Measurements from ENCODE around the gene MAST4. TPM values are rescaled to one million over a fixed set of nuclear protein-coding genes. Genes with fewer than 3 reads are reported as not detected.

MAST4 gene
- total and polyA plus RNA-seq, 2 of the 4 experiments (the other 2 are of a cell fraction) = 4.8 to 6.8 TPM

DNA sequence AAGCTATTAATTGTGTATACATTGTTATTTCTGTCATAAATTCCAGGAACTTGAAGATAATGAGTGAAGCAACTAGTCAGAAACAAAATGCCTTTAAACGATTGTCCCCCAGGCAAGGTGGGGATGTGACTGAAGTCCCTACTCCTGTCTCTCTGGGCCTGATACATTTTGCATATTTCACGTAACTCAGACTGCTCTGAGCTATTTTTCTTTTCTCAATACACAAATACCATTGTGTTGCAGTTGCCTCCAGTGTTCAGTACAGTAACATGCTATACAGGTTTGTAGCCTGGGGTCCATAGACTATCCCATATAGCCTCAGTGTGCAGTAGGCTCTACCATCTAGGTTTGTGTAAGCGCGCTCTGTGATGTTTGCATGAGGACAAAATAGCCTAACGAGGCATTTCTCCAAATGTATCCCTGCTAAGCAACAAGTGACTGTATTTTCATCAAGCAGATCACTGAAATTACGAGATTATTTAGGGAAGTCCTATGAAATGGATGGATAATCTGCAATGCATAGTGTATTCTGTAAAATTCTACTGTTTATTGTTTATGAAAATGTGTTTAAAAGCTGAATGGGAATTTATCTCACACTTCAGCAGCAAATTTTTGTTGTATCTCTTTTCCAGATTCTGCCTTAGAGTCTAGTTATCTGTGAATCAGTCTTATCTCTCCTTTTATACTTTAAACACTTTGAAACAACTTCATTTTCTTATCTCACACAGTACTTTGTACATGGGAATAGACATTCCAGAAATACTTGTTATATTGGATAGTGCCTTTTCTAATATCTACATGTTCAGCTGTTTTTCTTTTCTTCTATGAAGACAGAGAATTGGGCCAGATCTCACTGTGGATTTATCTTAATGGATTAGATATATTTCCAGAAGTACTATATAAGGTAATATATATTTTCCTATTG, 449.9 kb downstream of the MAST4 start:
- H2BK15ac ChIP-seq (ENCODE audit: low read depth, low read length) = no peak overlapping the region
- H3K56ac ChIP-seq (ENCODE audit: extremely low read depth, insufficient read depth, low read length) = no peak overlapping the region
- H2AK9ac ChIP-seq (replicated peaks; ENCODE audit: low read depth, low read length, poor library complexity) = no peak overlapping the region
- in situ Hi-C loops (cut with MboI; ENCODE audit: low sequenced_read_pairs) (no loop called here), dilution Hi-C loops (cut with HindIII; ENCODE audit: low sequenced_read_pairs, unreplicated experiment) (no loop called here), intact Hi-C loops (cut with micrococcal nuclease) (no loop called here)
- no peak overlapping the region for H3K18ac ChIP-seq (ENCODE audit: low read depth, low read length)
- no peak overlapping the region for H3K14ac ChIP-seq (replicated peaks; ENCODE audit: low read depth, low read length)
- no peak overlapping the region for H2BK20ac ChIP-seq (ENCODE audit: low read depth, low read length)
- no peak overlapping the region for H2AFZ ChIP-seq (replicated peaks; ENCODE audit: low read length, poor library complexity)
- WGBS, 2 experiments (ENCODE audit: extremely low coverage in 2 of 2, insufficient read length in 1 of 2) = no CpG with 5 or more reads among the region's 6 CpGs
- H3K4me3 ChIP-seq (ENCODE audit: insufficient read depth, low read depth, low read length) = no peak overlapping the region
- no peak overlapping the region for H3K4ac ChIP-seq (ENCODE audit: low read depth, low read length)
- no peak overlapping the region for H2BK120ac ChIP-seq (ENCODE audit: low read depth, low read length)
- H3K9me3 ChIP-seq (ENCODE audit: control insufficient read depth, insufficient read depth, low read length) = no peaks in the 10 kb centered on the region
- H4K5ac ChIP-seq (ENCODE audit: low read depth, low read length) = no peak overlapping the region
- BruUV-seq (replicated peaks) = no TSS peak
- no peak overlapping the region for H3K4me2 ChIP-seq (ENCODE audit: low read depth, low read length)
- H3K36me3 ChIP-seq (ENCODE audit: control insufficient read depth, insufficient read depth, low read length) = no peaks in the 10 kb centered on the region
- H4K20me1 ChIP-seq (ENCODE audit: insufficient read depth, low read length) = no peaks in the 10 kb centered on the region
- no peak overlapping the region for H3K27ac ChIP-seq (ENCODE audit: insufficient read depth, low read length)
- peak; percentile 78 for ATAC-seq (ENCODE audit: low read depth)
- no peak overlapping the region for H3K23ac ChIP-seq (ENCODE audit: low read depth, low read length)
- TF ChIP-seq MXI1 (IDR thresholded peaks at IDR 0.05; ENCODE audit: borderline replicate concordance, low read depth, low read length) (no peak), CEBPB (IDR thresholded peaks at IDR 0.05; ENCODE audit: low read depth, low read length) (no peak), RCOR1 (IDR thresholded peaks at IDR 0.05; ENCODE audit: insufficient replicate concordance, low read length) (no peak), NFE2L2 (IDR thresholded peaks at IDR 0.05; ENCODE audit: low read depth, low read length) (no peak), RAD21 (IDR thresholded peaks at IDR 0.05; ENCODE audit: low read length) (no peak), CHD1 (IDR thresholded peaks at IDR 0.05; ENCODE audit: low read depth, low read length) (no peak)
- TF ChIP-seq, protein P1, sequence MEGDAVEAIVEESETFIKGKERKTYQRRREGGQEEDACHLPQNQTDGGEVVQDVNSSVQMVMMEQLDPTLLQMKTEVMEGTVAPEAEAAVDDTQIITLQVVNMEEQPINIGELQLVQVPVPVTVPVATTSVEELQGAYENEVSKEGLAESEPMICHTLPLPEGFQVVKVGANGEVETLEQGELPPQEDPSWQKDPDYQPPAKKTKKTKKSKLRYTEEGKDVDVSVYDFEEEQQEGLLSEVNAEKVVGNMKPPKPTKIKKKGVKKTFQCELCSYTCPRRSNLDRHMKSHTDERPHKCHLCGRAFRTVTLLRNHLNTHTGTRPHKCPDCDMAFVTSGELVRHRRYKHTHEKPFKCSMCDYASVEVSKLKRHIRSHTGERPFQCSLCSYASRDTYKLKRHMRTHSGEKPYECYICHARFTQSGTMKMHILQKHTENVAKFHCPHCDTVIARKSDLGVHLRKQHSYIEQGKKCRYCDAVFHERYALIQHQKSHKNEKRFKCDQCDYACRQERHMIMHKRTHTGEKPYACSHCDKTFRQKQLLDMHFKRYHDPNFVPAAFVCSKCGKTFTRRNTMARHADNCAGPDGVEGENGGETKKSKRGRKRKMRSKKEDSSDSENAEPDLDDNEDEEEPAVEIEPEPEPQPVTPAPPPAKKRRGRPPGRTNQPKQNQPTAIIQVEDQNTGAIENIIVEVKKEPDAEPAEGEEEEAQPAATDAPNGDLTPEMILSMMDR (conservative IDR thresholded peaks at IDR 0.05; ENCODE audit: low read depth, low read length) = no peak
- TF ChIP-seq, protein P2, sequence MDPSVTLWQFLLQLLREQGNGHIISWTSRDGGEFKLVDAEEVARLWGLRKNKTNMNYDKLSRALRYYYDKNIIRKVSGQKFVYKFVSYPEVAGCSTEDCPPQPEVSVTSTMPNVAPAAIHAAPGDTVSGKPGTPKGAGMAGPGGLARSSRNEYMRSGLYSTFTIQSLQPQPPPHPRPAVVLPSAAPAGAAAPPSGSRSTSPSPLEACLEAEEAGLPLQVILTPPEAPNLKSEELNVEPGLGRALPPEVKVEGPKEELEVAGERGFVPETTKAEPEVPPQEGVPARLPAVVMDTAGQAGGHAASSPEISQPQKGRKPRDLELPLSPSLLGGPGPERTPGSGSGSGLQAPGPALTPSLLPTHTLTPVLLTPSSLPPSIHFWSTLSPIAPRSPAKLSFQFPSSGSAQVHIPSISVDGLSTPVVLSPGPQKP (IDR thresholded peaks at IDR 0.05; ENCODE audit: borderline replicate concordance, low read depth, low read length) = no peak
- H2AK5ac ChIP-seq (ENCODE audit: low read depth, low read length) = no peak overlapping the region
- ChIA-PET CTCF (no interaction called here), POLR2A (ENCODE audit: unreplicated experiment) (no interaction called here)
- peaks cover 5% of the 10 kb centered on the region; the same call in 1 of the 2 replicates for H3K4me1 ChIP-seq (ENCODE audit: control insufficient read depth, insufficient read depth, low read length)
- H3K9ac ChIP-seq (ENCODE audit: low read depth, low read length) = no peak overlapping the region
- peak; percentile 39 for DNase-seq
- no peaks in the 10 kb centered on the region for H3K27me3 ChIP-seq (ENCODE audit: control insufficient read depth, insufficient read depth, low read length)
- H3K79me1 ChIP-seq (ENCODE audit: low read depth in 1 of 2, low read length in 2 of 2) = peaks cover 26 to 37% of the 10 kb centered on the region in 2 experiments
- no peak overlapping the region for H4K91ac ChIP-seq (ENCODE audit: insufficient read depth, low read depth, low read length)
- H2BK5ac ChIP-seq (ENCODE audit: low read depth, low read length, poor library complexity, severe bottlenecking) = no peak overlapping the region
- no peak overlapping the region for H4K8ac ChIP-seq (ENCODE audit: low read depth in 2 of 2, low read length in 2 of 2)
- H3K9me1 ChIP-seq (ENCODE audit: insufficient read depth, low read length) = peaks cover 5% of the 10 kb centered on the region; the same call in 1 of the 2 replicates

Measured in IMR-90 (cell line).